Stimulated activated effector memory CD8-positive, alpha-beta T cell treated with anti-CD3 and anti-CD28 coated beads, Interleukin-12 subunit alpha, Interleukin-12 subunit beta, amount 100 ng/mL, for 72 hours (primary cell): ENCODE results near the gene P2RX1.
A peak's percentile ranks its signal among the peaks of the same experiment; 100 is the strongest.
"Not testable (repeated sequence)": the region's sequence is repeated elsewhere in the genome, so short reads cannot be mapped to it uniquely, and the experiment has no call there.

Experiments
- ATAC-seq: fragments of 150-1000 bp; cut with Tn5 transposase; 2 replicates; pipeline ENCODE4 v1.10.0; 2021
- DNase-seq, 2 donors: peaks; one replicate each; pipeline ENCODE4 v3.0.0; 2021 to 2022; ENCODE audit warnings: low spot score in 2 of 2
- H3K27ac Mint-ChIP-seq: one replicate; pipeline ENCODE4 v1.8.0; 2022; ENCODE audit warnings: mild to moderate bottlenecking, mixed read lengths
- H3K36me3 Mint-ChIP-seq: one replicate; pipeline ENCODE4 v1.8.0; 2022; ENCODE audit warnings: mild to moderate bottlenecking, mixed read lengths
- H3K4me1 Mint-ChIP-seq: one replicate; pipeline ENCODE4 v1.8.0; 2022; ENCODE audit warnings: mixed read lengths
- H3K4me3 Mint-ChIP-seq: one replicate; pipeline ENCODE4 v1.8.0; 2022; ENCODE audit warnings: mild to moderate bottlenecking, mixed read lengths
- H3K9me3 Mint-ChIP-seq: one replicate; pipeline ENCODE4 v1.8.0; 2022; ENCODE audit warnings: mixed read lengths

P2RX1 gene

DNA sequence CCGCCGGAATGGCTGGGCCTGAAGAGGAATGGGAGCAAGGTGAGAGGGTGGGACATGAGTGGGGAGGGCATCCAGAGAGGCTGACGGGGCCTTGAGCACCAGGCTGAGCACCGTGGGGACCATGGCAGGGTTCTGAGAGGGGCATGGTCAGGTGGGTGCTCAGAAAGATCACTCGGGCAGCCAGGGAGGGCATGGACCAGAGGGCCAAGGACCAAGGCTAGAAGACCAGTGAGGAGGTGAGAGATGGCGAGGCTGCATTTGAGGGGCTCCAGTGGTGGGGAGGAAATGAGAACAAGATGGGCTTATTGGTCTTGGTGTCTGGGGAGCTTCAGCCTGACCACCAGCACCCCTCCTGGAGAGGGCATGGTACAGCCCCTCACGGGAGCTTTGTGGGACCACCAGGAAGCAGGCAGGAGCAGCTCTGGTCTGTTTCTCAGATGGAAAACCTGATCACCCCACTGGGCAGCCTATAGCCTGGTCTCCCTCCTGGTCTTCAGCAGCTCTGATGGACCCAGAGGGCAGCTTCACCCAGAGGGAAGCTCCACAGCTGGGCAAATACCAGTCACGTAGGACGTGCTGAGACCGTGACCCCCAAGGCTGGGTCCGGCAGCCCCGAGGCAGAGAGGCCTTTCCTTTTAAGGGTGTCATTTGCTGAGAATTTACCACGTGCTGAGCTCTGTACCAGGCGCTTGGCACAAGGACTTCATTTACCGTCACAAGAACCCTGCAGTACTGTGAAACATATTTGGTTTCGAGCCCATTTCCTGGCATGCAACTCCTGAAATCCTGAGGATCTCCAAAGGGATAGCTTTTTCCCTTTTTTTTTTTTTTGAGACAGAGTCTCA is 58.8 kb downstream of the P2RX1 start:
- H3K36me3 Mint-ChIP-seq: no peaks in the 10 kb centered on the region
- ATAC-seq (peak; percentile 21), DNase-seq (no peak)
- H3K4me3 Mint-ChIP-seq: no peak overlapping the region
- peaks cover 5% of the 10 kb centered on the region for H3K4me1 Mint-ChIP-seq
- H3K27ac Mint-ChIP-seq: no peak overlapping the region
- H3K9me3 Mint-ChIP-seq: no peaks in the 10 kb centered on the region

DNA sequence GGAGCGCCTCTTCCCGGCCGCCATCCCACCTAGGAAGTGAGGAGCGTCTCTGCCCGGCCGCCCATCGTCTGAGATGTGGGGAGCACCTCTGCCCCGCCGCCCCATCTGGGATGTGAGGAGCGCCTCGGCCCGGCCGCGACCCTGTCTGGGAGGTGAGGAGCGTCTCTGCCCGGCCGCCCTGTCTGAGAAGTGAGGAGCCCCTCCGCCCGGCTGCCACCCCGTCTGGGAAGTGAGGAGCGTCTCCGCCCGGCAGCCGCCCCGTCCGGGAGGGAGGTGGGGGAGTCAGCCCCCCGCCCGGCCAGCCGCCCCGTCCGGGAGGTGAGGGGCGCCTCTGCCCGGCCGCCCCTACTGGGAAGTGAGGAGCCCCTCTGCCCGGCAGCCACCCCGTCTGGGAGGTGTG is 62.1 kb downstream of the P2RX1 start:
- not testable (repeated sequence) for H3K4me3 Mint-ChIP-seq, H3K9me3 Mint-ChIP-seq, DNase-seq, H3K36me3 Mint-ChIP-seq, H3K27ac Mint-ChIP-seq, ATAC-seq
- peaks cover 11% of the 10 kb centered on the region for H3K4me1 Mint-ChIP-seq

DNA sequence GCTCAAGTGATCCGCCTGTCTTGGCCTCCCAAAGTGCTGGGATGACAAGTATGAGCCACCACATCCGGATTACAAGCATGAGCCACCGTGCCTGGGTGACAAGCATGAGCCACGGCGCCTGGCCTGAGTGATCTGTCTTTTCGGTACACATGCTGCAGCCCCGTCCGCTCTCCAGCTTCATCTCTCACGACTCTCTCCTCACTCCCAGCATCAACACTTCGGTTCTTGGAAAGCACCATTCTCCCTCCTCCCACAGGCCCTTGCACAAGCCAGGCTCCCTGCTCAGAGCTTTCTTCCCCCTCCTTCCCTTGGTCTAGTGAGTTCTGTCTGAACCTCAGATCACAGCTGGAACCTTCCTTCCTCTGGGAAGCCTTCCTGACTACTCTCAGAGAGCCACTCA is 63.7 kb downstream of the P2RX1 start:
- peaks cover 11% of the 10 kb centered on the region for H3K4me1 Mint-ChIP-seq
- DNase-seq (no peak), ATAC-seq (no peak)
- no peaks in the 10 kb centered on the region for H3K36me3 Mint-ChIP-seq
- peak overlapping the region; percentile 54 for H3K27ac Mint-ChIP-seq
- no peaks in the 10 kb centered on the region for H3K9me3 Mint-ChIP-seq
- no peak overlapping the region for H3K4me3 Mint-ChIP-seq

DNA sequence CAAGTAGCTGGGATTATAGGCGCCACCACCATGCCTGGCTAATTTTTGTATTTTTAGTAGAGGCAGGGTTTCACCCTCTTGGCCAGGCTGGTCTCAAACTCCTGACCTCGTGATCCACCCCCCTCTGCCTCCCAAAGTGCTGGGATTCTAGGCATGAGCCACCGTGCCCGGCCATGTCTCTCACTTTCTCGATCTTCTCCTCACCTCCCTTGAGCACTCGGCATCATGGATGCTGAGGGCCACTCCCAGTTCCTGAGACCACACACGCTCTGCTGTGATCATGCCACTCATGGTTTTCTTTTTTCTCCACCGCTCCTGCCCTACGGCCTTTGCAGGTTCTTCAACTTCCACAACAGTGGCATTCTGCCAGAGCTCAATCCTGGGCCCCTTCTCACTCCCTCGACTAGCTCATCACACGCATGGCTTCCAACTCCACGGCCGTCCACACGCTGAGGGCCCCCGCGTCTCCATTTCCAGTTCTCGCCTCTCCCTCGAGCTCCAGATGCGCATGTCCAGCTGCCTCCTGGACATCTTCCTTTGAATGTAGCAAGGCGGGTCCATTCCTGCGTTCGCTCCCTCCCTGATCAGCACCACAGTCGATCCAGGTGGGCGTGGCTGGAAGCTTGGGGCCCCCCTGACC is 64.7 kb downstream of the P2RX1 start:
- ATAC-seq: no peak
- Mint-ChIP-seq H3K4me3 (no peak overlapping the region), H3K4me1 (peaks cover 17% of the 10 kb centered on the region), H3K27ac (no peak overlapping the region), H3K36me3 (no peaks in the 10 kb centered on the region), H3K9me3 (no peaks in the 10 kb centered on the region)
- DNase-seq: no peak

DNA sequence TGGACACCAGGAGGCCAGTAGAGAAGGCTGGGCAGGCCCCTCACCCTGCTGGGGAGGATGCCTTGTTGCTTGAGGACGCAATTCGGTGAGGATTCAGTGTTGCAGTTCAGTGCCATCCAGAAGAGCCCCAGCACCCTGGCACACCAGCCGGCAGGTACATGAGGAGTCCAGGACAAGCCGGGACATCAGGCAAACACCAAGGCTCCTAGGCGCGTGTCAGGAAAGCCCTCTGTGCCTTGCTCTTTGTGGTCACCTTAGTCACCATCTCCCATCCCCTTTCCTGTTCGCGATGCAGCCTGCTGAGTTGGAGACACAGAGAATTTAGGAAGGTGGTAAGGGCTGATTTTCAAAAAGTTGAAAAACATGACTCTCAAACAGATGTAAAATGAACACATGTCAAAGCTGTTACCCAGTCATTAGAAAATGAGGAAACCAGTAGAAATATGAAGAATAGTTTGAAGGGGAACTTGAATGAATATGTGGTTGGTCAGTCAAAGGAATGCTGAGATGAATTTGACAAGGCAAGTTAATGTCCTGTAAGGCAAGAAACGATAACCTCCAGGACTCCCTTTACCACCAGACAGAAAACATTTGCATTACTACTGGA is 67.9 kb downstream of the P2RX1 start:
- Mint-ChIP-seq H3K9me3 (no peaks in the 10 kb centered on the region), H3K27ac (no peak overlapping the region), H3K36me3 (peaks cover 20% of the 10 kb centered on the region), H3K4me1 (peaks cover 33% of the 10 kb centered on the region), H3K4me3 (no peak overlapping the region)
- no peak for ATAC-seq
- DNase-seq: no peak

DNA sequence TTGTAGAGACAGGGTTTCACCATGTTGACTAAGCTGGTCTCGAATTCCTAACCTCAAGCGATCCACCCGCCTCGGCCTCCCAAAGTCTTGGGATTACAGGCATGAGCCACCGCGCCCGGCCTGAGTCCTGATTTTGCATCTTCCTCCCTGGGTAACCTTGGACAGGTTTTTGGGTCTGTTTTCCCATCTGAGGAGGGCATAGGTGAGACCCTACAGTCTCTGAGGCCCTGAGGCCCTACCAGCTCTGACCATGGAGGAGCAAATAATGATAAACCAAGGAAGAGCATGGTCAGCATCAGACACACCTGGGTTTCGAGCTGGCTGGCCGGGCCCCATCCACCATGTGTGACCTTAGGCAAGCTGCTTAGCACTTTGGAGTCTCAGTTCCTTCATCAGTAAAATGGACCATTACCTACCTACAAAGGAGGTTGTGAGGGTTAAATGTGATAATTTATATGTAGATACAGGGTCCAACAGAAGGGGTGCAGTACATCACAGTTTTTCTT is 69.0 kb downstream of the P2RX1 start:
- peaks cover 31% of the 10 kb centered on the region for H3K36me3 Mint-ChIP-seq
- no peak overlapping the region for H3K27ac Mint-ChIP-seq
- no peaks in the 10 kb centered on the region for H3K9me3 Mint-ChIP-seq
- ATAC-seq (no peak), DNase-seq (no peak)
- H3K4me3 Mint-ChIP-seq: peak overlapping the region; percentile 22
- H3K4me1 Mint-ChIP-seq: peaks cover 30% of the 10 kb centered on the region
